Measurements from ENCODE around the gene LMX1A.

The LMX1A gene

GRCh38 chr1:165327538-165327937 lies 29.0 kb downstream of the LMX1A start:
- H3K4me3 ChIP-seq (ENCODE audit: low read depth, low read length), result no peak overlapping the region
- no peak for DNase-seq (ENCODE audit: low read depth)
- TF ChIP-seq CTCF (IDR thresholded peaks at IDR 0.05; ENCODE audit: insufficient read depth, low read depth, low read length, missing control alignments), result no peak

GRCh38 chr1:165325460-165326203 lies 30.9 kb downstream of the LMX1A start:
- H3K4me3 ChIP-seq (ENCODE audit: low read depth, low read length), result no peak overlapping the region
- DNase-seq (ENCODE audit: low read depth), result no peak
- no peak for TF ChIP-seq CTCF (IDR thresholded peaks at IDR 0.05; ENCODE audit: insufficient read depth, low read depth, low read length, missing control alignments)

GRCh38 chr1:165324050-165324449 lies 32.5 kb downstream of the LMX1A start:
- no peak overlapping the region for H3K4me3 ChIP-seq (ENCODE audit: low read depth, low read length)
- TF ChIP-seq CTCF (IDR thresholded peaks at IDR 0.05; ENCODE audit: insufficient read depth, low read depth, low read length, missing control alignments), result no peak
- DNase-seq (ENCODE audit: low read depth), result no peak

GRCh38 chr1:165317612-165318011 lies 38.9 kb downstream of the LMX1A start:
- no peak overlapping the region for H3K4me3 ChIP-seq (ENCODE audit: low read depth, low read length)
- DNase-seq (ENCODE audit: low read depth), result no peak
- TF ChIP-seq CTCF (IDR thresholded peaks at IDR 0.05; ENCODE audit: insufficient read depth, low read depth, low read length, missing control alignments), result no peak

- no peak for TF ChIP-seq CTCF (IDR thresholded peaks at IDR 0.05; ENCODE audit: insufficient read depth, low read depth, low read length, missing control alignments)
- no peak overlapping the region for H3K4me3 ChIP-seq (ENCODE audit: low read depth, low read length)
- no peak for DNase-seq (ENCODE audit: low read depth)
Measured at GRCh38 chr1:165316153-165316772, 40.3 kb downstream of the LMX1A start.

GRCh38 chr1:165315481-165315880 lies 41.0 kb downstream of the LMX1A start:
- no peak overlapping the region for H3K4me3 ChIP-seq (ENCODE audit: low read depth, low read length)
- no peak for TF ChIP-seq CTCF (IDR thresholded peaks at IDR 0.05; ENCODE audit: insufficient read depth, low read depth, low read length, missing control alignments)
- no peak for DNase-seq (ENCODE audit: low read depth)

Measured in GM12865 (cell line).